ENCODE data around the gene FUCA2.
"Not testable (repeated sequence)": the region's sequence is repeated elsewhere in the genome, so short reads cannot be mapped to it uniquely, and the experiment has no call there.

Gene FUCA2

GRCh38 chr6:143498428-143498827 is 13.1 kb downstream of the FUCA2 start:
- H4K20me1 ChIP-seq: no peaks in the 10 kb centered on the region
- H3K27me3 ChIP-seq: no peaks in the 10 kb centered on the region
- no peak for TF ChIP-seq Cebpa-rat (IDR thresholded peaks at IDR 0.05)
- no peak overlapping the region for H3K4me3 ChIP-seq
- H3K4me2 ChIP-seq: no peak overlapping the region
- H3K4me1 ChIP-seq: no peaks in the 10 kb centered on the region
- H3K27ac ChIP-seq: no peak overlapping the region
- H3K9me3 ChIP-seq (replicated peaks in 1 of 11): no peaks in the 10 kb centered on the region
- H3K9ac ChIP-seq: no peak overlapping the region
- H3K36me3 ChIP-seq: peaks cover 0 to 12% (median 0%) of the 10 kb centered on the region in 11 experiments; a peak in 2 of 22 replicates

GRCh38 chr6:143496974-143497373 is 14.5 kb downstream of the FUCA2 start:
- Histone ChIP-seq H3K4me1 (no peaks in the 10 kb centered on the region), H3K4me3 (no peak overlapping the region), H3K36me3 (peaks cover 0 to 12% (median 0%) of the 10 kb centered on the region in 11 experiments; a peak in 2 of 22 replicates), H4K20me1 (no peaks in the 10 kb centered on the region), H3K9me3 (replicated peaks in 1 of 11) (no peaks in the 10 kb centered on the region), H3K9ac (no peak overlapping the region), H3K27ac (no peak overlapping the region), H3K27me3 (no peaks in the 10 kb centered on the region), H3K4me2 (no peak overlapping the region)
- no peak for TF ChIP-seq Cebpa-rat (IDR thresholded peaks at IDR 0.05)

GRCh38 chr6:143490775-143491174 is 20.7 kb downstream of the FUCA2 start:
- no peak for TF ChIP-seq Cebpa-rat (IDR thresholded peaks at IDR 0.05)

GRCh38 chr6:143490244-143490643 is 21.3 kb downstream of the FUCA2 start:
- H3K4me2 ChIP-seq: no peak overlapping the region
- no peak for TF ChIP-seq Cebpa-rat (IDR thresholded peaks at IDR 0.05)
- H3K9me3 ChIP-seq (replicated peaks in 1 of 11): no peaks in the 10 kb centered on the region
- H3K9ac ChIP-seq: no peak overlapping the region
- no peak overlapping the region for H3K27ac ChIP-seq
- no peak overlapping the region for H3K4me3 ChIP-seq
- no peaks in the 10 kb centered on the region for H3K27me3 ChIP-seq
- H3K36me3 ChIP-seq: peaks cover 0 to 9% (median 0%) of the 10 kb centered on the region in 11 experiments; a peak in 4 of 22 replicates
- no peaks in the 10 kb centered on the region for H4K20me1 ChIP-seq
- H3K4me1 ChIP-seq: no peaks in the 10 kb centered on the region

More at GRCh38 chr6:143490775-143491174, 20.7 kb downstream of the FUCA2 start:
- no peaks in the 10 kb centered on the region for H3K9me3 ChIP-seq (replicated peaks in 1 of 11)
- no peak overlapping the region for H3K4me3 ChIP-seq
- no peaks in the 10 kb centered on the region for H3K4me1 ChIP-seq
- no peak overlapping the region for H3K4me2 ChIP-seq
- no peak overlapping the region for H3K9ac ChIP-seq
- peaks cover 0 to 6% (median 0%) of the 10 kb centered on the region in 11 experiments; a peak in 4 of 22 replicates for H3K36me3 ChIP-seq
- H3K27ac ChIP-seq: no peak overlapping the region
- H3K27me3 ChIP-seq: no peaks in the 10 kb centered on the region
- H4K20me1 ChIP-seq: no peaks in the 10 kb centered on the region

GRCh38 chr6:143486752-143487151 is 24.8 kb downstream of the FUCA2 start:
- Histone ChIP-seq H4K20me1 (no peaks in the 10 kb centered on the region), H3K36me3 (peaks cover 0 to 10% (median 0%) of the 10 kb centered on the region in 11 experiments; a peak in 4 of 22 replicates), H3K4me3 (no peak overlapping the region), H3K4me2 (no peak overlapping the region), H3K9me3 (replicated peaks in 1 of 11) (no peaks in the 10 kb centered on the region), H3K27ac (no peak overlapping the region), H3K4me1 (no peaks in the 10 kb centered on the region), H3K9ac (no peak overlapping the region), H3K27me3 (no peaks in the 10 kb centered on the region)
- no peak for TF ChIP-seq Cebpa-rat (IDR thresholded peaks at IDR 0.05)

- Histone ChIP-seq H3K9me3 (replicated peaks in 1 of 11) (no peaks in the 10 kb centered on the region), H3K4me1 (no peaks in the 10 kb centered on the region)
- no peak for TF ChIP-seq Cebpa-rat (IDR thresholded peaks at IDR 0.05)
These were observed 25.6 kb downstream of the FUCA2 start for GRCh38 chr6:143485967-143486366.

GRCh38 chr6:143482593-143482992 is 28.9 kb downstream of the FUCA2 start:
- Histone ChIP-seq H3K9me3 (replicated peaks in 1 of 11) (no peaks in the 10 kb centered on the region), H3K36me3 (peaks cover 3 to 28% (median 16%) of the 10 kb centered on the region in 11 experiments; a peak in 15 of 22 replicates), H3K4me2 (no peak overlapping the region), H3K4me3 (no peak overlapping the region), H3K27me3 (no peaks in the 10 kb centered on the region), H3K27ac (no peak overlapping the region), H3K9ac (no peak overlapping the region), H3K4me1 (no peaks in the 10 kb centered on the region), H4K20me1 (no peaks in the 10 kb centered on the region)
- no peak for TF ChIP-seq Cebpa-rat (IDR thresholded peaks at IDR 0.05)

More at GRCh38 chr6:143485967-143486366, 25.6 kb downstream of the FUCA2 start:
- Histone ChIP-seq H4K20me1 (no peaks in the 10 kb centered on the region), H3K27me3 (no peaks in the 10 kb centered on the region), H3K4me3 (no peak overlapping the region), H3K4me2 (no peak overlapping the region), H3K36me3 (peaks cover 0 to 10% (median 0%) of the 10 kb centered on the region in 11 experiments; a peak in 4 of 22 replicates), H3K9ac (no peak overlapping the region), H3K27ac (no peak overlapping the region)

- Histone ChIP-seq H4K20me1 (no peaks in the 10 kb centered on the region), H3K4me1 (no peaks in the 10 kb centered on the region), H3K4me2 (no peak overlapping the region), H3K36me3 (peaks cover 31 to 69% (median 47%) of the 10 kb centered on the region in 11 experiments), H3K9ac (no peak overlapping the region), H3K27ac (no peak overlapping the region), H3K9me3 (replicated peaks in 1 of 11) (no peaks in the 10 kb centered on the region), H3K27me3 (no peaks in the 10 kb centered on the region), H3K4me3 (no peak overlapping the region)
- no peak for TF ChIP-seq Cebpa-rat (IDR thresholded peaks at IDR 0.05)
These were observed 32.9 kb downstream of the FUCA2 start for GRCh38 chr6:143478479-143479062.

GRCh38 chr6:143476545-143476944 is 35.0 kb downstream of the FUCA2 start:
- H3K4me2 ChIP-seq: no peak overlapping the region
- no peaks in the 10 kb centered on the region for H3K27me3 ChIP-seq
- H3K9me3 ChIP-seq (replicated peaks in 1 of 11): no peaks in the 10 kb centered on the region
- peaks cover 46 to 89% (median 67%) of the 10 kb centered on the region in 11 experiments for H3K36me3 ChIP-seq
- no peak overlapping the region for H3K9ac ChIP-seq
- no peak overlapping the region for H3K4me3 ChIP-seq
- no peak overlapping the region for H3K27ac ChIP-seq
- no peak for TF ChIP-seq Cebpa-rat (IDR thresholded peaks at IDR 0.05)
- no peaks in the 10 kb centered on the region for H4K20me1 ChIP-seq
- no peaks in the 10 kb centered on the region for H3K4me1 ChIP-seq

GRCh38 chr6:143471822-143472221 is 39.7 kb downstream of the FUCA2 start:
- 0 out of 22 replicates have a peak, but pooled peaks of 1 of the 11 experiments have one; percentile 31 for TF ChIP-seq Cebpa-rat (IDR thresholded peaks at IDR 0.05)
- Histone ChIP-seq H3K9me3 (replicated peaks in 1 of 11) (no peaks in the 10 kb centered on the region), H3K27ac (no peak overlapping the region), H3K36me3 (peaks cover 33 to 69% (median 52%) of the 10 kb centered on the region in 11 experiments), H3K27me3 (no peaks in the 10 kb centered on the region), H3K9ac (no peak overlapping the region), H3K4me3 (no peak overlapping the region), H3K4me1 (no peaks in the 10 kb centered on the region), H4K20me1 (no peaks in the 10 kb centered on the region), H3K4me2 (no peak overlapping the region)

GRCh38 chr6:143468823-143469222 is 42.7 kb downstream of the FUCA2 start:
- H3K36me3 ChIP-seq: peaks cover 23 to 54% (median 39%) of the 10 kb centered on the region in 11 experiments; a peak in 21 of 22 replicates
- not testable (repeated sequence) for H3K4me3 ChIP-seq; H3K9me3 ChIP-seq (replicated peaks in 1 of 11); H3K27me3 ChIP-seq; H3K9ac ChIP-seq; H3K4me2 ChIP-seq; H3K4me1 ChIP-seq; H4K20me1 ChIP-seq; H3K27ac ChIP-seq
